Measurements from ENCODE around the gene PPP2R2C. TPM values are rescaled to one million over a fixed set of nuclear protein-coding genes. Genes with fewer than 3 reads are reported as not detected.

The PPP2R2C gene
- polyA plus RNA-seq, 1 donor from 2014 or later = 34.4 TPM

DNA sequence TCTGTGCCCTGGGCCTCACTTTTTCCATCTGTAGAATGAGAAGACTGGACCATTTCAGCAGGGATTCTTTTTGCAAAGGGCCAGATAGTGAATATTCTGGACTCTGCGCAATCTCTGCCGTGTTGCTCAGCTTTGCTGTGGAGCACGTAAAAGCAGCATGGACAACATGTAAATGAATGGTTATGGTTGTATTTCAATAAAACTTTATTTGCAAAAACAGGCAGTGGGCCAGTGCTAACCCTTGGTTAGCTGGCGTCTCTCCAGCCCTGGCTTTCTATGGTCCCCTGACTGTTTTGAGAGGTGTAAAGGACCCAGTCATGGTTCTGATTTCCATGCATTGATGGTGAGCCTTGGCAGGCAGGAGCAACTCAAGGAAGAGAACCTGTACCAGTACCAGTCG lies 184.1 kb downstream of the PPP2R2C start:
- H3K4me2 ChIP-seq (ENCODE audit: low read length) = no peak overlapping the region
- H3K36me3 ChIP-seq (ENCODE audit: insufficient read depth, low read length) = no peaks in the 10 kb centered on the region
- no peak overlapping the region for H3K9ac ChIP-seq (ENCODE audit: low read length)
- TF ChIP-seq EP300 (conservative IDR thresholded peaks at IDR 0.05; ENCODE audit: poor library complexity, severe bottlenecking) (no peak), EZH2 (IDR thresholded peaks at IDR 0.05; ENCODE audit: borderline replicate concordance, insufficient read depth, low read length, poor library complexity, severe bottlenecking) (no peak), RAD21 (conservative IDR thresholded peaks at IDR 0.05) (no peak), SMC3 (conservative IDR thresholded peaks at IDR 0.05; ENCODE audit: poor library complexity) (no peak), MXI1 (conservative IDR thresholded peaks at IDR 0.05; ENCODE audit: poor library complexity, severe bottlenecking) (no peak), POLR2AphosphoS5 (IDR thresholded peaks at IDR 0.05) (no peak), TAF1 (IDR thresholded peaks at IDR 0.05; ENCODE audit: low read depth) (no peak)
- TF ChIP-seq, protein P1, sequence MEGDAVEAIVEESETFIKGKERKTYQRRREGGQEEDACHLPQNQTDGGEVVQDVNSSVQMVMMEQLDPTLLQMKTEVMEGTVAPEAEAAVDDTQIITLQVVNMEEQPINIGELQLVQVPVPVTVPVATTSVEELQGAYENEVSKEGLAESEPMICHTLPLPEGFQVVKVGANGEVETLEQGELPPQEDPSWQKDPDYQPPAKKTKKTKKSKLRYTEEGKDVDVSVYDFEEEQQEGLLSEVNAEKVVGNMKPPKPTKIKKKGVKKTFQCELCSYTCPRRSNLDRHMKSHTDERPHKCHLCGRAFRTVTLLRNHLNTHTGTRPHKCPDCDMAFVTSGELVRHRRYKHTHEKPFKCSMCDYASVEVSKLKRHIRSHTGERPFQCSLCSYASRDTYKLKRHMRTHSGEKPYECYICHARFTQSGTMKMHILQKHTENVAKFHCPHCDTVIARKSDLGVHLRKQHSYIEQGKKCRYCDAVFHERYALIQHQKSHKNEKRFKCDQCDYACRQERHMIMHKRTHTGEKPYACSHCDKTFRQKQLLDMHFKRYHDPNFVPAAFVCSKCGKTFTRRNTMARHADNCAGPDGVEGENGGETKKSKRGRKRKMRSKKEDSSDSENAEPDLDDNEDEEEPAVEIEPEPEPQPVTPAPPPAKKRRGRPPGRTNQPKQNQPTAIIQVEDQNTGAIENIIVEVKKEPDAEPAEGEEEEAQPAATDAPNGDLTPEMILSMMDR (IDR thresholded peaks at IDR 0.05; ENCODE audit: poor library complexity, severe bottlenecking) = no peak
- TF ChIP-seq, protein P2, sequence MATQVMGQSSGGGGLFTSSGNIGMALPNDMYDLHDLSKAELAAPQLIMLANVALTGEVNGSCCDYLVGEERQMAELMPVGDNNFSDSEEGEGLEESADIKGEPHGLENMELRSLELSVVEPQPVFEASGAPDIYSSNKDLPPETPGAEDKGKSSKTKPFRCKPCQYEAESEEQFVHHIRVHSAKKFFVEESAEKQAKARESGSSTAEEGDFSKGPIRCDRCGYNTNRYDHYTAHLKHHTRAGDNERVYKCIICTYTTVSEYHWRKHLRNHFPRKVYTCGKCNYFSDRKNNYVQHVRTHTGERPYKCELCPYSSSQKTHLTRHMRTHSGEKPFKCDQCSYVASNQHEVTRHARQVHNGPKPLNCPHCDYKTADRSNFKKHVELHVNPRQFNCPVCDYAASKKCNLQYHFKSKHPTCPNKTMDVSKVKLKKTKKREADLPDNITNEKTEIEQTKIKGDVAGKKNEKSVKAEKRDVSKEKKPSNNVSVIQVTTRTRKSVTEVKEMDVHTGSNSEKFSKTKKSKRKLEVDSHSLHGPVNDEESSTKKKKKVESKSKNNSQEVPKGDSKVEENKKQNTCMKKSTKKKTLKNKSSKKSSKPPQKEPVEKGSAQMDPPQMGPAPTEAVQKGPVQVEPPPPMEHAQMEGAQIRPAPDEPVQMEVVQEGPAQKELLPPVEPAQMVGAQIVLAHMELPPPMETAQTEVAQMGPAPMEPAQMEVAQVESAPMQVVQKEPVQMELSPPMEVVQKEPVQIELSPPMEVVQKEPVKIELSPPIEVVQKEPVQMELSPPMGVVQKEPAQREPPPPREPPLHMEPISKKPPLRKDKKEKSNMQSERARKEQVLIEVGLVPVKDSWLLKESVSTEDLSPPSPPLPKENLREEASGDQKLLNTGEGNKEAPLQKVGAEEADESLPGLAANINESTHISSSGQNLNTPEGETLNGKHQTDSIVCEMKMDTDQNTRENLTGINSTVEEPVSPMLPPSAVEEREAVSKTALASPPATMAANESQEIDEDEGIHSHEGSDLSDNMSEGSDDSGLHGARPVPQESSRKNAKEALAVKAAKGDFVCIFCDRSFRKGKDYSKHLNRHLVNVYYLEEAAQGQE (IDR thresholded peaks at IDR 0.05; ENCODE audit: borderline replicate concordance) = no peak
- H3K9me3 ChIP-seq (ENCODE audit: low read length) = no peaks in the 10 kb centered on the region
- H3K79me2 ChIP-seq (replicated peaks; ENCODE audit: insufficient read depth, low read length) = no peaks in the 10 kb centered on the region
- no peaks in the 10 kb centered on the region for H3K27me3 ChIP-seq (ENCODE audit: insufficient read depth, low read depth, low read length)
- no peak overlapping the region for H3K27ac ChIP-seq (ENCODE audit: low read length)
- no peak overlapping the region for H3K4me3 ChIP-seq (ENCODE audit: low read length)
- no peak overlapping the region for H2AFZ ChIP-seq (ENCODE audit: low read depth, low read length)
- no peaks in the 10 kb centered on the region for H4K20me1 ChIP-seq (ENCODE audit: insufficient read depth)
- H3F3A ChIP-seq (ENCODE audit: insufficient read depth, low read length, poor library complexity, severe bottlenecking) = no peaks in the 10 kb centered on the region
- no peaks in the 10 kb centered on the region for H3K9me2 ChIP-seq (ENCODE audit: insufficient read depth, low read length)

DNA sequence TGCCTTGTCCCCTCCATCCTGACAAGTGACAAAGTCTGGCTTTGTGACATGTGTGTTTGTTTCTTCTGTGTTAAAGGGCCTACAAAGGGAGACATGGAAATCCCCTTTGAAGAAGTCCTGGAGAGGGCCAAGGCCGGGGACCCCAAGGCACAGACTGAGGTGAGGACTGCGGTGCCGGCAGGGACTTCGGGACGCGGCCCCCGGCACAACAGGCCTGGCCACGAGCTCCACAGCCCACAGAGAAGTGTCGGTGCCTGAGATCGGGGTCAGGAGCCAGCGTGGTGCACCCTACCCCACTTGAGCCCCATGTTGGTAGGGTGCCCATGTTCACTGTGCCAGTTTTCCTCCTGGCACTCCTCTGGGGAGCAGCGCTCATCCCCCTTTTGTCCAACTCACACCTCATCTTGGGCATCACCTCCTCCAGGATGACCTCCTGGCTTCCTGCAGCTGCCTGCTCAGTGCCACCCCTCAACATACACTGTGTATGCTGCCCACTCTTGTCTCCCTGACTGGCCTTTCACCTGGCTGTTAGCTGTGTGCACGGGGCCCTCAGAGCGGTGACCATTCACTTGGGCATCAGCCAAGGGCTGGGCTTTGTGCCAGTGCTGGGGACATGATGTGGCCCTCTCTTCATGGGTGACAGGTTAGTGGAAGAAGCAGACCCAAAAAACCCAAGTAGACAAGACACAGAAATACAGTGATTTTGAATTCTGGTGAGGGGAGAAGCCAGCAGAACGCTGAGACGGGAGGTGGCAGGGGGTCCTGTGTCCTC lies 185.2 kb downstream of the PPP2R2C start:
- Histone ChIP-seq H4K20me1 (ENCODE audit: insufficient read depth) (no peaks in the 10 kb centered on the region), H3K27me3 (ENCODE audit: insufficient read depth, low read depth, low read length) (no peaks in the 10 kb centered on the region), H3K4me3 (ENCODE audit: low read length) (no peak overlapping the region), H3K79me2 (replicated peaks; ENCODE audit: insufficient read depth, low read length) (no peaks in the 10 kb centered on the region), H3K27ac (ENCODE audit: low read length) (no peak overlapping the region), H3K4me2 (ENCODE audit: low read length) (no peak overlapping the region), H3F3A (ENCODE audit: insufficient read depth, low read length, poor library complexity, severe bottlenecking) (no peaks in the 10 kb centered on the region), H3K9ac (ENCODE audit: low read length) (no peak overlapping the region), H3K9me3 (ENCODE audit: low read length) (no peaks in the 10 kb centered on the region), H3K9me2 (ENCODE audit: insufficient read depth, low read length) (no peaks in the 10 kb centered on the region), H3K36me3 (ENCODE audit: insufficient read depth, low read length) (no peaks in the 10 kb centered on the region), H2AFZ (ENCODE audit: low read depth, low read length) (no peak overlapping the region)
- TF ChIP-seq SMC3 (conservative IDR thresholded peaks at IDR 0.05; ENCODE audit: poor library complexity) = no peak
- TF ChIP-seq, protein P1 (IDR thresholded peaks at IDR 0.05; ENCODE audit: poor library complexity, severe bottlenecking) = no peak
